GM13976 (cell line): ENCODE data around the gene C6orf89.

Experiments used
- DNase-seq: peaks from one replicate; pipeline ENCODE4 v3.0.0; 2012; ENCODE audit warnings: low spot score
- in situ Hi-C: fragments of 300-500 bp; cut with MboI; formaldehyde crosslinking; loops from one replicate; pipeline ENCODE4 v1.12.0; 2022; ENCODE audit warnings: low sequenced_read_pairs, mixed read lengths, inconsistent platforms; ENCODE audit not compliant: unreplicated experiment
- TF ChIP-seq, protein P1 (sequence below): IDR thresholded peaks from 2 replicates; pipeline ENCODE4 v1.5.1; 2012; ENCODE audit warnings: borderline replicate concordance, mild to moderate bottlenecking; ENCODE audit not compliant: insufficient read depth; ENCODE audit errors: extremely low read depth, missing control alignments, control extremely low read depth

Gene C6orf89

DNA sequence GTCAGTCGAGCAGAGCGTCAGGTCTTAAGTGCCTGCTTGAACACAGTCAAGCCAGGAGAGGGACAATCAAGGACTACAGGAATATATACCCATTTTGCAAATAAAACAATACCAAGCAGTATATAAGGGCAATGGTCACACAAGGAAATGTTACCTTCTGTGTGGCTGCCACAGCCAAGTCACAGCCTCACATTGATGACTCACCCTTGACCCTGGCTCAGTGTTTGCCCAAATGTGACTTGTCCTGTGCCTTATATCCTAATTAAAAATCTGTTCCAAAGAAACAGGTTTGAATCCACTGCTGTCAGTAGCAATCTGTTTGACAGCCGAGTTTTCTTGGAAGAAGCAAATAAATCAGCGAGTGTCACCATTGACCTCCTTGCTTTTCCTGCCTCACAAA, 34.3 kb downstream of the C6orf89 start:
- in situ Hi-C loops, result no loop called here
- TF ChIP-seq, protein P1, sequence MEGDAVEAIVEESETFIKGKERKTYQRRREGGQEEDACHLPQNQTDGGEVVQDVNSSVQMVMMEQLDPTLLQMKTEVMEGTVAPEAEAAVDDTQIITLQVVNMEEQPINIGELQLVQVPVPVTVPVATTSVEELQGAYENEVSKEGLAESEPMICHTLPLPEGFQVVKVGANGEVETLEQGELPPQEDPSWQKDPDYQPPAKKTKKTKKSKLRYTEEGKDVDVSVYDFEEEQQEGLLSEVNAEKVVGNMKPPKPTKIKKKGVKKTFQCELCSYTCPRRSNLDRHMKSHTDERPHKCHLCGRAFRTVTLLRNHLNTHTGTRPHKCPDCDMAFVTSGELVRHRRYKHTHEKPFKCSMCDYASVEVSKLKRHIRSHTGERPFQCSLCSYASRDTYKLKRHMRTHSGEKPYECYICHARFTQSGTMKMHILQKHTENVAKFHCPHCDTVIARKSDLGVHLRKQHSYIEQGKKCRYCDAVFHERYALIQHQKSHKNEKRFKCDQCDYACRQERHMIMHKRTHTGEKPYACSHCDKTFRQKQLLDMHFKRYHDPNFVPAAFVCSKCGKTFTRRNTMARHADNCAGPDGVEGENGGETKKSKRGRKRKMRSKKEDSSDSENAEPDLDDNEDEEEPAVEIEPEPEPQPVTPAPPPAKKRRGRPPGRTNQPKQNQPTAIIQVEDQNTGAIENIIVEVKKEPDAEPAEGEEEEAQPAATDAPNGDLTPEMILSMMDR, result no peak
- no peak for DNase-seq

DNA sequence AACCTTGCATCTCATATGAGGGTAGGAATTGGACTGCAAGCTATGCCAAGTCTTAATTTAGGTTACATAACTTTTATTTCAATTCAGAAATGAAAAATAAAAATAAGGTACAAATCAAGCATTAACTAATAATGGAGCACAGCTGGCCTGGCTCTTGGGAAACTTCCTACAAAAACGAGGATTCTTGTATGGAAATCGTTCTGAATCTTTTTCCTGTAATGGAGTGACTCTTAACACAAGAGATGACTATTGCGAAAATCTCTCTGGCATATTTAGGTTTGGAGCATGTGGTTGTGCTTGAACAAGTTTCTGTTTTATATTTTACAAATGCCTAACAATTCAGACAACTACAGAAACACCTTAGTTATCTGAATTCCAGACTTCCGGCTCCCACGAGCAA, 34.8 kb downstream of the C6orf89 start:
- TF ChIP-seq, protein P1, result no peak
- in situ Hi-C loops, result no loop called here
- DNase-seq, result no peak

DNA sequence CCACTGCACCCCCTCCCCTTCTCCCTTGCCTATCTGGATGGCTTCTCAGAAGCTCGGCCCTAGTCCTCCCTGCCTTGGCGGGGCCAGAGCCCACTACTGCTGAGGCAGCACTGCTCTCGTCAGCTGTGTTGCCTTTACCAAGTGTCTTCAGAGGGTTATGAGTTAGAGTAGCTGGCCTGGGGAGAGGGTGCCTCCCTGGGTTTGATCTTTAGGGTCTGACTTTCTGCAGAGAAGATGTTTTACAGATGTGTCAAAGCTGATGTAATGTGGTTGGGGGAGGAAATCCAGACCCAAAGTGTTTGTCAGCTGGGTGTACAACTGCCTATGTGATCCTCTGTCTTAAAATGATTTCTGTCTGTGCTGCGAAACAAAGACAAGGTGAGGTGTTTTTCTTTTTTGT, 38.4 kb downstream of the C6orf89 start:
- no peak for DNase-seq
- in situ Hi-C loops, result no loop called here
- TF ChIP-seq, protein P1, result no peak

DNA sequence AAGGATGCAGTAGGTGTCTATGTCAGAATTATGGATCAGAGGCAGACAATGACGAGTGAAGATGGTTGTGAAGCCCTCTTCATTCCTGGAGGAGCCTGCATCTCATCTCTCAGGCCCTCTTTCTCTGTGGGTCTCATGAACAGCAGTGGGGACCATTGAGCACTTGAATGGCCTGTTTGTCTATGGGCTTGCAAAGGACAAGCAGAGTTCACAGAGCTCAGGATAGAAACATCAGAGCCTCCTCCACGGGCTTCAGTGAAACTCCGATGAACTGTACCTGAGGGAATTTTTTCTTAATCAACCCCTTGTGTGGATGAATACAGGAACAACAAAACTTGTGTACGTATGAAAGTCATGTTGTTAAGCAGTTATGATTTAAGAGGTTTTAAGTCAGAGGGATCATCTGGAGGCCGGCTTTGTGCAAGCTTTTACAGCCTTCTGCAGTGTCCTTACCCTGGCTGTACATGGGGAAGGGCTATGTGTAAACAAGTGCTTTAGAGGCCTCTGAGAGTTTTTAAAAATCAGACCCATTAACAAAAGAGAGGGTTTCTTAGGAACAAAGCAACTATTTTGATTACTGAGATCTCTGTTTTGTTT, 39.1 kb downstream of the C6orf89 start:
- in situ Hi-C loops, result no loop called here
- DNase-seq, result no peak

DNA sequence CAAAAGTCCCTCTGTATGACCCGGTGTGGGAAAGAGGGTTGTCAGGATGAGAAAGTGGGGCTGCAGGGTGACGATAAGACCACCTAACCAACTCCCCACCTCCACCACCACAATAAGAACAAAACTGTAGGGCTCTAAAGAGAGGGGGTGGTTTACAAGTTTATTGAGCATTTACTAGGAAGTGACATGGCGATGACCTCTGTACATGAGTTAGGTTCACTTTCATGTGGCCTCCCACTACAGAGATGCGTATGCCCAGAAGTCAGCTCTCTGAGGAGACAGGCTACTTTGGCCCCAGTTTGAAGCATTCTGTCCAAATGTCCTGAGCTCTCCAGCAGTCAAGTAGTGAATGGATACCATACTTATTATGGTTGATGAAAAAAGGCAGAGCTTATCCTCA, 40.1 kb downstream of the C6orf89 start:
- DNase-seq, result peak; percentile 56
- TF ChIP-seq, protein P1, result no peak

More for the DNA sequence above, 39.1 kb downstream of the C6orf89 start:
- TF ChIP-seq, protein P1, result no peak

DNA sequence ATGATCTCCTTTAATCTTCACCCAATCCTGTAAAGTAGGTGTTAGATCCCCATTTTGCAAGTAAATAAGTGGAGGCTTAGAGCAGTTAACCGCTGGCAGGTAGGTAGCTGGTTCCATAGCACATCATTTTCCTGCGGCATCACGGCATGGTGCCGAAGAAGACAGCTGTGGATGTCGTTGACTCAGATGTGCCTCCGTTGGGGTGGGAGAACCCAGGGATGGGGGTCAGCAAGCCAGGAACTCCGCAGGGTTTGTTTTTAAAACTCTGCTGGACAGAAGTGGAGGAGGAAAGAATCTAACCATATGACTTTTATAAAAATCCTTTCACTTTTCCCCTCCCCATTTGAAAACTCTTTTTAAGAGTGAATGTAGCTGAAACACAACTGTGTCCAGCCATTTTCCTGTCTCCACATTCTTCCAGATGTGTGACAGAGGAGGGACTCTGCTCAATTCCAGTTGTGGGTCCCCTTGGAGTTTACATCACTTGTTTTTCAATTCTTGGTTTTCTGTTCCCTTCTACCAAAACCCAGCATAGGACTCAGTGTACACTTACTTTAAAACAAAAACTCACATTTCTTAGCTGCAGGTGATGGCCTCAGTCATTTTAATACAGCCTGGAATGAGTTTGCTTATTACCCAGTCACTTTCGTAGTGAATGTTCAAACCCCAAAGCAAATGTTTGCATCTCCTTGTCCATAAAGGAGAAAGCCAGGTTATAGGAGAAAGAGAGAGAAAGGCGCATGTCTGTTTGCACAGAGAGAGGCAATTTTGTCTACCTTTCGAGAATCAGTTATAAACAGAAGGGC, 41.2 kb downstream of the C6orf89 start:
- in situ Hi-C loops, result no loop called here
- DNase-seq, result no peak
- TF ChIP-seq, protein P1, result no peak

More for the DNA sequence above, 40.1 kb downstream of the C6orf89 start:
- in situ Hi-C loops, result no loop called here
